ENCODE results near the gene RNF26.

DNA sequence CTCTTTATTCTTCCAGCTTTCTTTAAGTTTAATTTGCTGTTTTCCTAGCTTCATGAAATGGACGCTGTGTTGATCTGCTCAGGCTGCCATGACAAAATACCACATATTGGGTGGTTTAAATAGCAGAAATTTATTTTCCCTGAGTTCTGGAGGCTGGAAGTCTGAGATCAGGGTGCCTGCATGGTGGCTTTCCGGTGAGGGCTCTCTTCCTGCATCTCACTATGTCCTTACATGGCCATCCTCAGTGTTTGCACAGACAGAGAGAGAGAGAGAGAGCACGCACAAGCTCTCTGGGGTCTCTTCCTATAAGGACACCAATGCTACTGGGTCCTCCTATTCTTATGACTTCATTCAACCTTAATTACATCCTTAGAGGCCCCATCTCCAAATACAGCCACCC, 46.1 kb upstream of the RNF26 start:
- TF ChIP-seq POLR2A (IDR thresholded peaks at IDR 0.05; ENCODE audit: low read depth, low read length) = no peak
- no peak for TF ChIP-seq SMC3 (IDR thresholded peaks at IDR 0.05; ENCODE audit: low read depth, low read length)
- TF ChIP-seq RAD21 (IDR thresholded peaks at IDR 0.05; ENCODE audit: low read length) = no peak
- TF ChIP-seq, protein P1, sequence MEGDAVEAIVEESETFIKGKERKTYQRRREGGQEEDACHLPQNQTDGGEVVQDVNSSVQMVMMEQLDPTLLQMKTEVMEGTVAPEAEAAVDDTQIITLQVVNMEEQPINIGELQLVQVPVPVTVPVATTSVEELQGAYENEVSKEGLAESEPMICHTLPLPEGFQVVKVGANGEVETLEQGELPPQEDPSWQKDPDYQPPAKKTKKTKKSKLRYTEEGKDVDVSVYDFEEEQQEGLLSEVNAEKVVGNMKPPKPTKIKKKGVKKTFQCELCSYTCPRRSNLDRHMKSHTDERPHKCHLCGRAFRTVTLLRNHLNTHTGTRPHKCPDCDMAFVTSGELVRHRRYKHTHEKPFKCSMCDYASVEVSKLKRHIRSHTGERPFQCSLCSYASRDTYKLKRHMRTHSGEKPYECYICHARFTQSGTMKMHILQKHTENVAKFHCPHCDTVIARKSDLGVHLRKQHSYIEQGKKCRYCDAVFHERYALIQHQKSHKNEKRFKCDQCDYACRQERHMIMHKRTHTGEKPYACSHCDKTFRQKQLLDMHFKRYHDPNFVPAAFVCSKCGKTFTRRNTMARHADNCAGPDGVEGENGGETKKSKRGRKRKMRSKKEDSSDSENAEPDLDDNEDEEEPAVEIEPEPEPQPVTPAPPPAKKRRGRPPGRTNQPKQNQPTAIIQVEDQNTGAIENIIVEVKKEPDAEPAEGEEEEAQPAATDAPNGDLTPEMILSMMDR (conservative IDR thresholded peaks at IDR 0.05; ENCODE audit: low read depth, low read length) = no peak
- TF ChIP-seq BHLHE40 (IDR thresholded peaks at IDR 0.05; ENCODE audit: low read depth, low read length) = no peak
- no peak for TF ChIP-seq RFX5 (IDR thresholded peaks at IDR 0.05; ENCODE audit: low read depth, low read length)
- TF ChIP-seq CHD1 (IDR thresholded peaks at IDR 0.05; ENCODE audit: low read depth, low read length) = no peak
- TF ChIP-seq, protein P2, sequence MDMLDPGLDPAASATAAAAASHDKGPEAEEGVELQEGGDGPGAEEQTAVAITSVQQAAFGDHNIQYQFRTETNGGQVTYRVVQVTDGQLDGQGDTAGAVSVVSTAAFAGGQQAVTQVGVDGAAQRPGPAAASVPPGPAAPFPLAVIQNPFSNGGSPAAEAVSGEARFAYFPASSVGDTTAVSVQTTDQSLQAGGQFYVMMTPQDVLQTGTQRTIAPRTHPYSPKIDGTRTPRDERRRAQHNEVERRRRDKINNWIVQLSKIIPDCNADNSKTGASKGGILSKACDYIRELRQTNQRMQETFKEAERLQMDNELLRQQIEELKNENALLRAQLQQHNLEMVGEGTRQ (IDR thresholded peaks at IDR 0.05; ENCODE audit: low read depth, low read length) = no peak
- no peak for TF ChIP-seq FOS (IDR thresholded peaks at IDR 0.05; ENCODE audit: low read depth, low read length)
- no peak for TF ChIP-seq RCOR1 (IDR thresholded peaks at IDR 0.05; ENCODE audit: insufficient replicate concordance, low read length)
- no peak for TF ChIP-seq MAFK (IDR thresholded peaks at IDR 0.05; ENCODE audit: low read depth, low read length)
- no peak for TF ChIP-seq CEBPB (IDR thresholded peaks at IDR 0.05; ENCODE audit: low read depth, low read length)

Measured in IMR-90 (cell line).